Keratinocyte (primary cell): ENCODE data around the gene GATA2. TPM values are rescaled to one million over a fixed set of nuclear protein-coding genes. Genes with fewer than 3 reads are reported as not detected.

Experiments used
- DNase-seq: peaks from one replicate; pipeline ENCODE4 v3.0.0-alpha.2; 2011; ENCODE audit warnings: low read depth, missing footprints, low spot score
- FAIRE-seq: peaks from 2 replicates; lab custom pipeline; 2011; peaks lifted over from hg19 to GRCh38; lab: Jason Lieb, UNC
- H2AFZ ChIP-seq: 2 replicates; pipeline ENCODE4 v1.6.0; 2012; ENCODE audit warnings: low read length, control low read depth, inconsistent platforms; ENCODE audit not compliant: control insufficient read depth
- H3K27ac ChIP-seq: 2 replicates; pipeline ENCODE4 v1.5.1; 2011; ENCODE audit warnings: low read length; ENCODE audit not compliant: control insufficient read depth, insufficient read depth
- H3K27me3 ChIP-seq: 3 replicates; pipeline ENCODE4 v1.6.0; 2011; ENCODE audit warnings: low read length; ENCODE audit not compliant: control insufficient read depth, insufficient read depth; ENCODE audit errors: extremely low read depth
- H3K36me3 ChIP-seq, 2 experiments: 2 replicates in 1 of 2; 3 replicates in 1 of 2; pipeline ENCODE4 v1.5.1; 2011; ENCODE audit warnings: low read length in 2 of 2, mild to moderate bottlenecking in 1 of 2; ENCODE audit not compliant: control insufficient read depth in 2 of 2, insufficient read depth in 2 of 2; ENCODE audit errors: extremely low read depth in 1 of 2
- H3K4me1 ChIP-seq: 3 replicates; pipeline ENCODE4 v1.5.1; 2011; ENCODE audit warnings: low read length; ENCODE audit not compliant: control insufficient read depth, insufficient read depth; ENCODE audit errors: extremely low read depth
- H3K4me2 ChIP-seq: 3 replicates; pipeline ENCODE4 v1.6.0; 2011; ENCODE audit warnings: low read depth, low read length; ENCODE audit not compliant: control insufficient read depth, insufficient read depth; ENCODE audit errors: extremely low read depth
- H3K4me3 ChIP-seq, 3 experiments: fragments of 200-600 bp in 1 of 3; sonication (generic) in 1 of 3; 2 replicates in 2 of 3; 3 replicates in 1 of 3; pipeline ENCODE4 v1.5.1; 2011 to 2016; ENCODE audit warnings: low read length in 3 of 3, mild to moderate bottlenecking in 3 of 3, control low read depth in 2 of 3, inconsistent platforms in 1 of 3, low read depth in 1 of 3, mixed read lengths in 1 of 3, mixed run types in 1 of 3, moderate library complexity in 1 of 3; ENCODE audit not compliant: control insufficient read depth in 2 of 3, insufficient read depth in 2 of 3; ENCODE audit errors: extremely low read depth in 1 of 3
- H3K79me2 ChIP-seq: 2 replicates; pipeline ENCODE4 v1.6.0; 2012; ENCODE audit warnings: low read length; ENCODE audit not compliant: control insufficient read depth, insufficient read depth
- H3K9ac ChIP-seq: 3 replicates; pipeline ENCODE4 v1.6.0; 2011; ENCODE audit warnings: low read length; ENCODE audit not compliant: control insufficient read depth, insufficient read depth; ENCODE audit errors: extremely low read depth
- H3K9me1 ChIP-seq: 3 replicates; pipeline ENCODE4 v1.6.0; 2011; ENCODE audit warnings: low read length; ENCODE audit not compliant: control insufficient read depth, insufficient read depth; ENCODE audit errors: extremely low read depth
- H3K9me3 ChIP-seq: 2 replicates; pipeline ENCODE4 v1.5.1; 2012; ENCODE audit warnings: low read depth, low read length; ENCODE audit not compliant: control insufficient read depth
- H4K20me1 ChIP-seq: 3 replicates; pipeline ENCODE4 v1.6.0; 2011; ENCODE audit warnings: low read length; ENCODE audit not compliant: control insufficient read depth, insufficient read depth; ENCODE audit errors: extremely low read depth
- CTCF ChIP-seq, 3 experiments: IDR thresholded peaks in 1 of 3; conservative IDR thresholded peaks in 1 of 3; optimal IDR thresholded peaks in 1 of 3; 2 replicates in 2 of 3; 3 replicates in 1 of 3; pipeline versions ENCODE3 to v1.5.1; 2011; ENCODE audit warnings: low read length in 3 of 3, mild to moderate bottlenecking in 3 of 3, moderate library complexity in 2 of 3, control low read depth in 1 of 3, inconsistent platforms in 1 of 3; ENCODE audit not compliant: insufficient read depth in 2 of 3; ENCODE audit errors: extremely low read depth in 1 of 3
- EZH2 ChIP-seq: IDR thresholded peaks from one replicate; pipeline ENCODE4 v1.6.1; 2012; ENCODE audit warnings: inconsistent platforms, mild to moderate bottlenecking, low read length, moderate library complexity
- dilution Hi-C: fragments of 300-500 bp; cut with MboI; formaldehyde crosslinking; loops from one replicate; pipeline ENCODE4 v1.7.0; 2020; ENCODE audit warnings: low sequenced_read_pairs; ENCODE audit not compliant: extremely low pct_ligation_motif_present
- polyA plus RNA-seq, 5 experiments: library from polyadenylated mRNA; depleted of rRNA in 3 of 5; stranded (reverse) in 3 of 5; stranded (forward) in 1 of 5; unstranded in 1 of 5; fragments of >200 nt; gene quantifications; 1 replicate in 1 of 5; 2 replicates in 3 of 5; 3 replicates in 1 of 5; pipeline versions ENCODE4 v1.2.1 to v1.2.3, GENCODE V29; 2011 to 2012; ENCODE audit warnings: missing spikeins in 2 of 5, low read depth in 1 of 5, low replicate concordance in 1 of 5

The GATA2 gene
- polyA plus RNA-seq, 1 donor (not counting 4 experiments of a cell fraction or from before 2014, with no cell fraction given): not detected

DNA sequence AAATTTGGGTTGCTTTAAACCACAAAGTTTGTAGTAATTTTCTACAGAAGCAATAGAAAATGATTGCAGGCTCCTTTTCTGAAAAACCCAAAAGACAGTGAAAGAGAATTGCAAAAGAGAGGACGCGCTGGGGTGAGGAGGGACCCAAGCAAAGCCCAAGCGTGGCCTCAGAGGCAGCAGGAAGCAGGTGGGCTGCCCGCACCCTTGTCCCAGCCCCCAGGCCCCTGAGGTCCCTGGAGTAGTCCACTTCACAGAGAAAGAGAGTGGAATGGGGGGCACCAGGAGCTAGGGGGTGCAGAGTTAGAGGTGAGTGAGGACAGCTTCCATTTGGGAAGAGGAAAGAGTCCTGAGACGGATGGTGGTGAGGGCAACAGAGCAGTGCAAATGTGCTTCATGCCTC, 37.9 kb downstream of the GATA2 start:
- no peak for TF ChIP-seq EZH2
- TF ChIP-seq CTCF (optimal IDR thresholded peaks at IDR 0.05 in 1 of 3, IDR thresholded peaks at IDR 0.05 in 1 of 3, conservative IDR thresholded peaks at IDR 0.05 in 1 of 3; ENCODE audit: extremely low read depth in 1 of 3, insufficient read depth in 2 of 3, low read length in 3 of 3): no peak
- Histone ChIP-seq H3K9me1 (no peaks in the 10 kb centered on the region), H3K4me3 (no peak overlapping the region), H3K36me3 (no peaks in the 10 kb centered on the region), H3K9me3 (no peaks in the 10 kb centered on the region), H3K4me2 (no peak overlapping the region), H3K9ac (no peak overlapping the region), H3K27me3 (peaks cover 56% of the 10 kb centered on the region), H4K20me1 (no peaks in the 10 kb centered on the region), H3K79me2 (no peaks in the 10 kb centered on the region), H2AFZ (no peak overlapping the region), H3K27ac (no peak overlapping the region), H3K4me1 (no peaks in the 10 kb centered on the region)
- no peak for DNase-seq
- dilution Hi-C loops: no loop called here
- FAIRE-seq: no peak

DNA sequence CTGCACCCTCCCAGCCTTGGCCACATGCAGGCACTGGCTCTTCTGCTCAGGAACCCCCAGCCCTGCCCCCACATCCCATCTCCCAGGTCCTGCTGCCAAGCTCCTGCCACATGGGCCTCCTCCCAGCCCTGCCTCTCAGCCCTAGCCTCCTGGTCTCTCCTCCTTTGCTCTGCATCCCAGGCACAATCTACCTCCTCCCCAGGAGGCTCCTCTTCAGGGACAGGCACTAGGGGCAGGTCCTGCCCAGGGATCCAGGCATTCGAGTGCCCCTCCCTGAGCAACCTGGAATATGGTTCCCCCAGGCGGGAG, 38.7 kb downstream of the GATA2 start:
- no peak for TF ChIP-seq CTCF (optimal IDR thresholded peaks at IDR 0.05 in 1 of 3, IDR thresholded peaks at IDR 0.05 in 1 of 3, conservative IDR thresholded peaks at IDR 0.05 in 1 of 3; ENCODE audit: extremely low read depth in 1 of 3, insufficient read depth in 2 of 3, low read length in 3 of 3)
- Histone ChIP-seq H3K36me3 (no peaks in the 10 kb centered on the region), H3K9ac (no peak overlapping the region), H3K79me2 (no peaks in the 10 kb centered on the region), H3K9me1 (no peaks in the 10 kb centered on the region), H3K9me3 (no peaks in the 10 kb centered on the region), H3K4me1 (no peaks in the 10 kb centered on the region), H2AFZ (no peak overlapping the region), H3K27ac (no peak overlapping the region), H3K4me3 (no peak overlapping the region), H3K27me3 (peaks cover 56% of the 10 kb centered on the region), H4K20me1 (no peaks in the 10 kb centered on the region), H3K4me2 (no peak overlapping the region)
- DNase-seq: no peak
- dilution Hi-C loops: no loop called here
- no peak for FAIRE-seq
